ENCODE measurements around the gene HBG2. TPM values are rescaled to one million over a fixed set of nuclear protein-coding genes. Genes with fewer than 3 reads are reported as not detected.

Gene HBG2
- total and polyA plus RNA-seq, 2 of the 8 experiments (the other 6 are each of a cell fraction or from before 2014, with no cell fraction given): 0.23 TPM; not detected in 1

GRCh38 chr11:5272395-5273017 lies 17.9 kb upstream of the HBG2 start (continued):
- no peak for TF ChIP-seq ATF2 (IDR thresholded peaks at IDR 0.05; ENCODE audit: low read length)
- no peak for TF ChIP-seq SAP30 (IDR thresholded peaks at IDR 0.05; ENCODE audit: insufficient read depth, insufficient replicate concordance, low read length)
- TF ChIP-seq CEBPB (IDR thresholded peaks at IDR 0.05; ENCODE audit: low read depth, low read length): no peak
